SK-N-MC (cell line): ENCODE results near the gene KCNG2.

ENCODE experiments used
- EZH2 ChIP-seq: fragments of 200-600 bp; sonication (generic); IDR thresholded peaks from one replicate; pipeline ENCODE4 v1.6.1; 2017; ENCODE audit warnings: antibody characterized with exemption
- POLR2AphosphoS5 ChIP-seq: IDR thresholded peaks from 2 replicates; pipeline ENCODE4 v1.6.1; 2012; ENCODE audit warnings: mild to moderate bottlenecking, low read depth, low read length, borderline replicate concordance

- TF ChIP-seq POLR2AphosphoS5 (no peak), EZH2 (no peak)
Measured at GRCh38 chr18:79864006-79864725, 66.4 kb downstream of the KCNG2 start.
